ENCODE measurements around the gene LIMK1.

- TF ChIP-seq CTCF (conservative IDR thresholded peaks at IDR 0.05) (no peak), ZFX (IDR thresholded peaks at IDR 0.05) (no peak)
Observed at GRCh38 chr7:74106846-74107245, 23.2 kb downstream of the LIMK1 start.
